GM21737 (cell line): ENCODE data around the gene RNF10.
A peak's percentile ranks its signal among the peaks of the same experiment; 100 is the strongest.
"Not testable (repeated sequence)": the region's sequence is repeated elsewhere in the genome, so short reads cannot be mapped to it uniquely, and the experiment has no call there.

Experiments used
- ATAC-seq: cut with Tn5 transposase; IDR thresholded peaks from one replicate; pipeline ENCODE4 v1.9.1; 2021; ENCODE audit warnings: mild to moderate bottlenecking, moderate library complexity; ENCODE audit not compliant: unreplicated experiment

The RNF10 gene

GRCh38 chr12:120534203-120534702, at the start of gene RNF10:
Gene RNF10 (plus strand): TSS chr12:120534356. CDS start chr12:120534812, 456 bp downstream.
- peak; percentile 48 for ATAC-seq

GRCh38 chr12:120485961-120486881, 47.9 kb upstream of the RNF10 start:
- ATAC-seq = no peak

- ATAC-seq = not testable (repeated sequence)
Measured at GRCh38 chr12:120487552-120487951, 46.6 kb upstream of the RNF10 start.

- no peak for ATAC-seq
Measured at GRCh38 chr12:120488057-120488640, 46.0 kb upstream of the RNF10 start.

- no peak for ATAC-seq
Measured at GRCh38 chr12:120489018-120489417, 45.1 kb upstream of the RNF10 start.

GRCh38 chr12:120490325-120490724, 43.8 kb upstream of the RNF10 start:
- no peak for ATAC-seq

- no peak for ATAC-seq
Measured at GRCh38 chr12:120490833-120491512, 43.2 kb upstream of the RNF10 start.

GRCh38 chr12:120495186-120495730, 38.9 kb upstream of the RNF10 start:
- ATAC-seq = no peak

- peak; percentile 94 for ATAC-seq
Measured at GRCh38 chr12:120495731-120496412, 38.3 kb upstream of the RNF10 start, which contains the start of gene DYNLL1. Gene DYNLL1 (plus strand): TSS chr12:120496113. CDS start chr12:120496422, 309 bp downstream.

GRCh38 chr12:120496413-120497340, 37.5 kb upstream of the RNF10 start:
- ATAC-seq = no peak

- ATAC-seq = no peak
Measured at GRCh38 chr12:120497524-120498150, 36.5 kb upstream of the RNF10 start.

- no peak for ATAC-seq
Measured at GRCh38 chr12:120498870-120499515, 35.2 kb upstream of the RNF10 start.

- ATAC-seq = no peak
Measured at GRCh38 chr12:120500581-120500980, 33.6 kb upstream of the RNF10 start.

GRCh38 chr12:120504587-120504986, 29.6 kb upstream of the RNF10 start:
- ATAC-seq = no peak

- no peak for ATAC-seq
Measured at GRCh38 chr12:120508537-120508936, 25.6 kb upstream of the RNF10 start.

GRCh38 chr12:120514002-120514401, 20.2 kb upstream of the RNF10 start:
- ATAC-seq = no peak

- no peak for ATAC-seq
Measured at GRCh38 chr12:120515496-120515895, 18.7 kb upstream of the RNF10 start.

GRCh38 chr12:120519324-120519723, 14.8 kb upstream of the RNF10 start:
- ATAC-seq = not testable (repeated sequence)
